PC-9 (cell line): ENCODE results near the gene HES3. TPM values are rescaled to one million over a fixed set of nuclear protein-coding genes. Genes with fewer than 3 reads are reported as not detected.

Experiments used
- BruUV-seq: library from RNA; stranded (reverse); fragments of 400-500 nt; replicated peaks from 2 replicates; lab custom pipeline; 2021; lab: Mats Ljungman, UMichigan
- CTCF ChIA-PET: fragments of 300-600 bp; sonication (Branson Sonifier 250); formaldehyde crosslinking; loops from one replicate; lab custom pipeline; 2022; ENCODE audit warnings: antibody characterized with exemption; lab: Charles Lee
- POLR2A ChIA-PET: fragments of 300-600 bp; sonication (Branson Sonifier 250); formaldehyde crosslinking; loops from one replicate; lab custom pipeline; 2022; ENCODE audit warnings: antibody characterized with exemption; ENCODE audit not compliant: unreplicated experiment; lab: Charles Lee
- DNase-seq, 2 experiments: peaks; one replicate each; pipeline versions ENCODE4 v3.0.0 to v3.0.0-alpha.2; 2015 to 2022; ENCODE audit warnings: mixed read lengths in 1 of 2
- H2AFZ ChIP-seq: fragments of 200-600 bp; sonication (generic); 2 replicates; pipeline ENCODE4 v1.8.1; 2017; ENCODE audit warnings: antibody characterized with exemption
- H3F3A ChIP-seq: fragments of 200-600 bp; sonication (generic); 2 replicates; pipeline ENCODE4 v1.8.1; 2017; ENCODE audit warnings: antibody characterized with exemption, mild to moderate bottlenecking, low read depth; ENCODE audit not compliant: insufficient read depth
- H3K27ac ChIP-seq: fragments of 200-600 bp; sonication (generic); 2 replicates; pipeline ENCODE4 v1.6.1; 2016; ENCODE audit warnings: mixed run types
- H3K27me3 ChIP-seq: fragments of 200-600 bp; sonication (generic); 2 replicates; pipeline ENCODE4 v1.6.1; 2016; ENCODE audit warnings: low read depth, mixed run types; ENCODE audit not compliant: insufficient read depth
- H3K36me3 ChIP-seq: fragments of 200-600 bp; sonication (generic); 2 replicates; pipeline ENCODE4 v1.6.1; 2016; ENCODE audit warnings: low read depth, mixed run types
- H3K4me1 ChIP-seq: fragments of 200-600 bp; sonication (generic); replicated peaks from 2 replicates; pipeline ENCODE4 v1.6.1; 2016; ENCODE audit warnings: mixed run types; ENCODE audit not compliant: insufficient read depth
- H3K4me2 ChIP-seq: fragments of 200-600 bp; sonication (generic); 2 replicates; pipeline ENCODE4 v1.6.1; 2017; ENCODE audit warnings: mixed run types
- H3K4me3 ChIP-seq: fragments of 200-600 bp; sonication (generic); 2 replicates; pipeline ENCODE4 v1.6.1; 2016; ENCODE audit warnings: mixed run types
- H3K79me2 ChIP-seq: fragments of 200-600 bp; sonication (generic); 2 replicates; pipeline ENCODE4 v1.6.1; 2017; ENCODE audit warnings: low read depth, mixed run types
- H3K9me2 ChIP-seq: fragments of 200-600 bp; sonication (generic); 2 replicates; pipeline ENCODE4 v1.8.1; 2017; ENCODE audit warnings: mild to moderate bottlenecking; ENCODE audit not compliant: insufficient read depth
- H3K9me3 ChIP-seq: fragments of 200-600 bp; sonication (generic); 2 replicates; pipeline ENCODE4 v1.8.1; 2016; ENCODE audit warnings: low read depth; ENCODE audit not compliant: insufficient read depth
- H4K20me1 ChIP-seq: fragments of 200-600 bp; sonication (generic); 2 replicates; pipeline ENCODE4 v1.8.1; 2017; ENCODE audit not compliant: insufficient read depth
- CTCF ChIP-seq: fragments of 200-600 bp; sonication (generic); conservative IDR thresholded peaks from 2 replicates; pipeline ENCODE4 v1.6.1; 2017; ENCODE audit warnings: mixed run types, antibody characterized with exemption, mild to moderate bottlenecking, moderate library complexity
- EZH2 ChIP-seq: fragments of 200-600 bp; sonication (generic); IDR thresholded peaks from 2 replicates; pipeline ENCODE4 v1.8.0; 2017; ENCODE audit warnings: antibody characterized with exemption, low read depth
- intact Hi-C: fragments of 100-400 bp; cut with micrococcal nuclease; formaldehyde crosslinking; loops from one replicate; pipeline ENCODE4 v1.10.0; 2022; ENCODE audit not compliant: unreplicated experiment
- total RNA-seq: library from RNA; stranded (reverse); gene quantifications from 2 replicates; pipeline ENCODE4 v1.2.3, GENCODE V29; 2021

The HES3 gene
- total RNA-seq, 1 experiment from 2014 or later = not detected

- TF ChIP-seq CTCF = no peak
- no peak for TF ChIP-seq EZH2
- POLR2A ChIA-PET = interaction anchor here (0.7 kb wide), 1 partner anchor 9 kb away, joined by 5 read pairs; no protein-coding TSS in a partner anchor
- CTCF ChIA-PET = no interaction called here
Observed at GRCh38 chr1:6210591-6211355, 33.2 kb upstream of the HES3 start.

DNA sequence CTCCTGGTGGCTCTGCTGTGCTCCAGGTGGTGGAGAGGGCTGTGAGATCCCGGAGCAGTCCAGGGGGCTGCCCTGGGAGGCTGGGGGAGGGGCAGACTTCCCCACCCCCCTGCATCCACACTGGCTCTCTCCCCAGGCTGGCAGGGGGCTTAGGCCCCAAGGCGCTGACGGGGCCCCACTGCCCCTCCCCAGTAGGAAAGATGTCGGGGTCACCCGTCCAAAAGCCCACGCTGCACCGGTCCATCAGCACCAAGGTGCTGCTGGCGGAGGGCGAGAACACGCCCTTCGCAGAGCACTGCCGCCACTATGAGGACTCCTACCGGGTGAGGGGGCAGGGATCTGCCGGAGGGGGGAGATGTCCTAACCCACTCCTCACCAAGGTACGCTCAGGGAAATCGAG is 32.2 kb upstream of the HES3 start:
- Histone ChIP-seq H3K4me2 (no peak overlapping the region), H3K36me3 (no peaks in the 10 kb centered on the region), H3F3A (no peaks in the 10 kb centered on the region), H3K79me2 (peaks cover 9% of the 10 kb centered on the region), H3K9me3 (no peaks in the 10 kb centered on the region), H3K9me2 (no peaks in the 10 kb centered on the region), H3K4me3 (no peak overlapping the region), H3K27ac (no peak overlapping the region), H2AFZ (no peak overlapping the region), H3K27me3 (no peaks in the 10 kb centered on the region), H4K20me1 (no peaks in the 10 kb centered on the region), H3K4me1 (no peaks in the 10 kb centered on the region)
- no TSS peak for BruUV-seq
- ChIA-PET POLR2A (no interaction called here), CTCF (no interaction called here)
- no peak for TF ChIP-seq EZH2
- no peak for TF ChIP-seq CTCF
- intact Hi-C loops = no loop called here
- DNase-seq = no peak

More at GRCh38 chr1:6210591-6211355, 33.2 kb upstream of the HES3 start:
- DNase-seq = no peak
- no peaks in the 10 kb centered on the region for H3K9me3 ChIP-seq
- peaks cover 15% of the 10 kb centered on the region for H3K79me2 ChIP-seq
- no peaks in the 10 kb centered on the region for H3K36me3 ChIP-seq
- no peak overlapping the region for H3K4me3 ChIP-seq
- no peak overlapping the region for H3K27ac ChIP-seq
- H4K20me1 ChIP-seq = no peaks in the 10 kb centered on the region
- intact Hi-C loops = no loop called here
- BruUV-seq = no TSS peak
- H3F3A ChIP-seq = no peaks in the 10 kb centered on the region
- H3K4me2 ChIP-seq = no peak overlapping the region
- no peaks in the 10 kb centered on the region for H3K9me2 ChIP-seq
- H3K4me1 ChIP-seq = no peaks in the 10 kb centered on the region
- H2AFZ ChIP-seq = no peak overlapping the region
- H3K27me3 ChIP-seq = no peaks in the 10 kb centered on the region

DNA sequence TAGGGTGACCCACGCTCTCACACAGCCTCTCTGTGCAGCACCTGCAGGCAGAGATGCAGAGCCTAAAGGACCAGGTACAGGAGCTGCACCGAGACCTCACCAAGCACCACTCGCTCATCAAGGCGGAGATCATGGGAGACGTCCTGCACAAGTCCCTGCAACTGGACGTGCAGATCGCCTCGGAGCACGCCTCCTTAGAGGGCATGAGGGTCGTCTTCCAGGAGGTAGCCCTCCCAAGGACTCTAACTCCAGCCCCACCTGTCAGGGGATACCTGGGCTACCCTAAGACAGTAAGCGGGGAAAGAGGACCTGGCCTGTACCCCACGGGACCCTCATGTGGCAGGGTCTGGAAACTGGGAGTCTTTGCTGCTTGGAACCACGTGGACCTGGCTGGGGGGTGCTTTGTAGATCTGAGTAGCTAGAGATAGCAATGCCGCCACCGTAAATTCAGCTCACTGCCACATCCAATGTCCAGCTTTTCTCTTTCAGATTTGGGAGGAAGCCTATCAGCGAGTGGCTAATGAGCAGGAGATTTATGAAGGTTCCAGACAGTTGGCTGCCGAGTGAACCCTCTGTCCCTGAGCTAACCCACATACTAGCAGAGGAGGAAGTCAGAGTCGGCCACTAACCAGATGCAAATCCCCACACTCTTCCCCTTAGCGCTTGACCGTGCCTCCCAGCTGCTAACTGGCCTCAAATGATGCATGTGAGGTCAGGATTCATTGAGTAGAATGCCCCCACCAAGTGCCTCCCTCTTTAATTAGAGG is 31.6 kb upstream of the HES3 start:
- no peak overlapping the region for H2AFZ ChIP-seq
- H3K27me3 ChIP-seq = no peaks in the 10 kb centered on the region
- no peaks in the 10 kb centered on the region for H3K9me2 ChIP-seq
- H3K4me3 ChIP-seq = no peak overlapping the region
- ChIA-PET POLR2A (no interaction called here), CTCF (no interaction called here)
- no peaks in the 10 kb centered on the region for H3K4me1 ChIP-seq
- H3K36me3 ChIP-seq = no peaks in the 10 kb centered on the region
- intact Hi-C loops = no loop called here
- no peak for DNase-seq
- no peak overlapping the region for H3K4me2 ChIP-seq
- no peaks in the 10 kb centered on the region for H4K20me1 ChIP-seq
- BruUV-seq = no TSS peak
- TF ChIP-seq EZH2 = no peak
- TF ChIP-seq CTCF = no peak
- H3K9me3 ChIP-seq = no peaks in the 10 kb centered on the region
- H3K79me2 ChIP-seq = peaks cover 3% of the 10 kb centered on the region
- H3F3A ChIP-seq = no peaks in the 10 kb centered on the region
- no peak overlapping the region for H3K27ac ChIP-seq
